ENCODE data around the gene TBC1D10B.

GRCh38 chr16:30406795-30407101 is 36.5 kb upstream of the TBC1D10B start:
- TF ChIP-seq ARNTL (CRISPR knock-in tag; IDR thresholded peaks at IDR 0.05; ENCODE audit: borderline replicate concordance, low read depth) (no peak), ZFP30 (CRISPR knock-in tag; IDR thresholded peaks at IDR 0.05) (no peak), TSHZ2 (CRISPR knock-in tag; IDR thresholded peaks at IDR 0.05) (no peak), PATZ1 (CRISPR knock-in tag; IDR thresholded peaks at IDR 0.05; ENCODE audit: borderline replicate concordance) (no peak), ZFP3 (CRISPR knock-in tag; IDR thresholded peaks at IDR 0.05) (no peak), RARB (CRISPR knock-in tag; IDR thresholded peaks at IDR 0.05) (no peak), ZNF70 (CRISPR knock-in tag; IDR thresholded peaks at IDR 0.05) (no peak), CREB5 (CRISPR knock-in tag; IDR thresholded peaks at IDR 0.05; ENCODE audit: low read depth) (no peak)

Data from SK-N-SH treated with all-trans-retinoic acid at 6 μM for 48 hours (cell line).